Measurements from ENCODE around the gene ETNK2.
"Not testable (repeated sequence)": the region's sequence is repeated elsewhere in the genome, so short reads cannot be mapped to it uniquely, and the experiment has no call there.

ETNK2 gene

GRCh38 chr1:204094313-204094729 is 57.5 kb downstream of the ETNK2 start:
- no peak for DNase-seq

GRCh38 chr1:204093781-204094180 is 58.1 kb downstream of the ETNK2 start:
- DNase-seq, result no peak

- DNase-seq, result no peak
Measured at GRCh38 chr1:204093421-204093717, 58.5 kb downstream of the ETNK2 start.

- no peak for DNase-seq
Measured at GRCh38 chr1:204092632-204093420, 59.0 kb downstream of the ETNK2 start.

GRCh38 chr1:204091787-204092312 is 60.0 kb downstream of the ETNK2 start:
- DNase-seq, result no peak

- DNase-seq, result no peak
Measured at GRCh38 chr1:204091066-204091465, 60.8 kb downstream of the ETNK2 start.

- not testable (repeated sequence) for DNase-seq
Measured at GRCh38 chr1:204090132-204090531, 61.7 kb downstream of the ETNK2 start.

- no peak for DNase-seq
Measured at GRCh38 chr1:204089044-204089751, 62.6 kb downstream of the ETNK2 start.

GRCh38 chr1:204088596-204088995 is 63.2 kb downstream of the ETNK2 start:
- no peak for DNase-seq

- DNase-seq, result no peak
Measured at GRCh38 chr1:204087893-204088528, 63.8 kb downstream of the ETNK2 start.

GRCh38 chr1:204087181-204087892 is 64.5 kb downstream of the ETNK2 start:
- no peak for DNase-seq

- no peak for DNase-seq
Measured at GRCh38 chr1:204085876-204086275, 66.0 kb downstream of the ETNK2 start.

GRCh38 chr1:204084247-204084772 is 67.5 kb downstream of the ETNK2 start:
- DNase-seq, result no peak

- no peak for DNase-seq
Measured at GRCh38 chr1:204083491-204083890, 68.4 kb downstream of the ETNK2 start.

GRCh38 chr1:204081791-204082513 is 69.9 kb downstream of the ETNK2 start:
- no peak for DNase-seq

GRCh38 chr1:204081164-204081790 is 70.6 kb downstream of the ETNK2 start:
- no peak for DNase-seq
